ENCODE data around the gene TAF15.

Gene TAF15

DNA sequence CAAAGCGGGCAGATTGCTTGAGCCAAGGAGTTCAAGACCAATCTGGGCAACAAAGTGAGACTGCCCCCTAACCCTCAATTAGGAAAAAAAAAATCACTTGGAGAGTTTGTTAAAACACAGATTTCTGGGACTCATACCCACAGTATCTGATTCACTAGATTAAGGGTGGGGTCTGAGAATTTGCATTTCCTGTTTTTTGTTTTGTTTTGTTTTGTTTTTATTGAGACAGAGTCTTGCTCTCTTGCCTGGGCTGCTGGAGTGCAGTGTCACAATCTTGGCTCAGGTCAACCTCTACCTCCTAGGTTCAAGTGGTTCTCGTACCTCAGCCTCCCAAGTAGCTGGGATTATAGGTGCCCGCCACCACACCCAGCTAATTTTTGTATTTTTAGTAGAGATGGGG is 58.3 kb downstream of the TAF15 start:
- Histone ChIP-seq H3K4me1 (ENCODE audit: control insufficient read depth, insufficient read depth, low read length) (no peaks in the 10 kb centered on the region), H3K27me3 (ENCODE audit: control insufficient read depth, insufficient read depth, low read length) (no peaks in the 10 kb centered on the region), H3K9me3 (ENCODE audit: control insufficient read depth, low read length) (no peaks in the 10 kb centered on the region), H3K9ac (ENCODE audit: low read length) (no peak overlapping the region), H3K36me3 (ENCODE audit: control insufficient read depth, insufficient read depth, low read length) (no peaks in the 10 kb centered on the region), H3K4me3 (ENCODE audit: low read length) (no peak overlapping the region)

DNA sequence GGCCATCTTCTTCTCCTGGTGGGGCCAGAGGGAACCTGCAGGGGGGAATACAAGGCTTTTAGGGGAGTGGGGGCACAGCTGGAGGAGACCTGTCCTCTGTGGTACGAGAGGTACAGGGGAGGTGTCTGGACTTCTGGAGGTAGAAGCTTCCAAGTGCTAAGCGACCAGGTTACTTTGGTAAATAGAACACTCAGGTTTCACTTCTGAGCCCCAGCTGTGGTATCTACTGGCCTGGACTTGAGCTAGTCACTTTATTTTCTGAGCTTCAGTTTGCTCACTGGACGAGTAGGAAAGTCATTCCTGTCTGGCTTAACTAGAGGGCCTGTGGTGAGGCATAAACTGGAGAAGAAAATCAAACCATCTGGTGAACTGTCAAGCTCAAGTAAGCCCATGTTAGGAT is 59.5 kb downstream of the TAF15 start, which contains the start of gene HEATR9:
Gene HEATR9 (minus strand): TSS at position 155 of the 400 bp plus-strand sequence. CDS start 149 bp downstream, at position 6.
- H3K4me1 ChIP-seq (ENCODE audit: control insufficient read depth, insufficient read depth, low read length), result no peaks in the 10 kb centered on the region

DNA sequence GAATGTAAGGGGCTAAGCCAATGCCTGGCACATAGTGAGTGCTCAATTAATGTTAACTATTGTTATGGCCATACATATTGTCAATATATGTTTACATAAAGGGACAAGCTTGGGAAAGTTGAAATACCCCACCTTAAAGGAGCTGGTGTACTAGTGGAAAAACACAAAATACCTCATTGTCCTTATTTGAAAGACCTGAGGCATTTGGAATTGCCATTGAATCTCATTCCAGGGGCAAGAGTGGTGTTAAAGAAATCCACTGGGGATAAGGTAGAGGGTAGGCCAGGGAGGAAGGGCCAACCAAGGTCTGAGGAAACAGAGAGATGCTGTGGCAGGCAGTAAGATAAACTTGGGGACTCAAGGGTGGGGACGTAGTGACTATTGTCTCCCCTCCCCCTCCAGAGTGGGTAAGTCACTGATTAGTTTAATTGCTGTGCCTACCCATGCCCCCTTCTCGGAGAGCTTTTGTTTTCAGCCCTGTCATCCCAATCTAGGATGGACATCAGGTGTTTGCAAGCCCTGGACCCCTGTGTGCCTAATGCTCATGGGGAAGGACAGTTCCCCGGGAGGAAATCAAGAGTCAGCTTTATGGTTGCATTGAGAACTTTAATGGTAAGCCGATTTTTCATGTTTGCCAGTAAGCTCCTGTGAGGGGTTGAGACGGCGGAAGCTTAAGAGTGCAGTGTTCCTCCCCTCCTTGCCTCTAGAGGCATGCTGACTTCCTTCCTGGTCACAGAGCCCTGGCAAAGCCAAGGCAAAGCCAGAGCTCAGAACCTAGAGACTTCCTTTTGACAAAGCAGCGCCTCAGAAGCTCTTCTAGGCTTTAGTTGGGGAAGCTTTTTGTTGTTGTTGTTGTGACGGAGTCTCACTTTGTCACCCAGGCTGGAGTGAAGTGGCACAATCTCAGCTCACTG is 61.9 kb downstream of the TAF15 start:
- Histone ChIP-seq H3K4me3 (ENCODE audit: low read length) (no peak overlapping the region), H3K36me3 (ENCODE audit: control insufficient read depth, insufficient read depth, low read length) (no peaks in the 10 kb centered on the region), H3K9me3 (ENCODE audit: control insufficient read depth, low read length) (no peaks in the 10 kb centered on the region), H3K27me3 (ENCODE audit: control insufficient read depth, insufficient read depth, low read length) (no peaks in the 10 kb centered on the region), H3K9ac (ENCODE audit: low read length) (no peak overlapping the region), H3K4me1 (ENCODE audit: control insufficient read depth, insufficient read depth, low read length) (no peaks in the 10 kb centered on the region)

More for the DNA sequence above, 59.5 kb downstream of the TAF15 start, which contains the start of gene HEATR9:
- no peak within 1 kb of the TSS for H3K9ac ChIP-seq (ENCODE audit: low read length)
- H3K27me3 ChIP-seq (ENCODE audit: control insufficient read depth, insufficient read depth, low read length), result no peaks in the 10 kb centered on the region
- H3K4me3 ChIP-seq (ENCODE audit: low read length), result no peak within 1 kb of the TSS
- no peaks in the 10 kb centered on the region for H3K9me3 ChIP-seq (ENCODE audit: control insufficient read depth, low read length)
- H3K36me3 ChIP-seq (ENCODE audit: control insufficient read depth, insufficient read depth, low read length), result no peaks in the 10 kb centered on the region

DNA sequence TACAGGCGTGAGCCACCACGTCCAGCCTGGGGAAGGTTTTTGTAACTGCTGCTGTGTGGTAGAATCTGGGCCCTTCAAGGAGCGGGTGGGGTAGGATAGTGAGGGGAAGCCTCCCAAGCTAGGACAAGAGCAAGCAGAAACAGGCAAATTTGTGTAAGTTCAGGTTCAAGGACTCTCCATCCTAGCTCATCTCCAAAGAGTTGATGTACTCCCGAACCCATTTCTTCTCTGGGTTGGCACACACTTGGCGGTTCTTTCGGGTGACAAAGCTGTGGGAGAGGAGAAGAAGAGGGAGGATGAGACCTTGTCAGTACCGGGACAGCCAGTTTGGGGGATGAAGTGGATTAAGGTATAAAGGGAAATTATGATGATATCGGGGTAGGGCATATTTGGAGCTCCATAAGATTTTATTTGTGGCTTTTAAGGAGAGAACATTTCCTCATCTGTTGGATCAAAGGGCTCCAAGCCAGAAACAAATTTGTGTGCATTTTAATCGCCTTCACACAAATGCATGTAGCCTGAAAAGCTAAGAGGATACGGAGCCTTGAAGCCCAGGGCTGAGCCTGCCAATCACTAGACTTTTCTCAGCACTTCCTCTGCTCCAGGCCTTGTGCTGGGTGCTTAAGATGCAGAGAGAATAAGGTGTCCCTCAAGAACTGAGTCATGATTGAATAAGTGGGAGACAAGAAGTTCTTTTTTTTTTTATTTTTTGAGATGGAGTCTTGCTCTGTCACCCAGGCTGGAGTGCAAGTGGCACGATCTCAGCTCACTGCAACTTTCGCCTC is 63.1 kb downstream of the TAF15 start:
- H3K9ac ChIP-seq (ENCODE audit: low read length), result no peak overlapping the region
- H3K4me3 ChIP-seq (ENCODE audit: low read length), result no peak overlapping the region
- no peaks in the 10 kb centered on the region for H3K27me3 ChIP-seq (ENCODE audit: control insufficient read depth, insufficient read depth, low read length)
- H3K4me1 ChIP-seq (ENCODE audit: control insufficient read depth, insufficient read depth, low read length), result no peaks in the 10 kb centered on the region
- H3K36me3 ChIP-seq (ENCODE audit: control insufficient read depth, insufficient read depth, low read length), result no peaks in the 10 kb centered on the region
- H3K9me3 ChIP-seq (ENCODE audit: control insufficient read depth, low read length), result no peaks in the 10 kb centered on the region

DNA sequence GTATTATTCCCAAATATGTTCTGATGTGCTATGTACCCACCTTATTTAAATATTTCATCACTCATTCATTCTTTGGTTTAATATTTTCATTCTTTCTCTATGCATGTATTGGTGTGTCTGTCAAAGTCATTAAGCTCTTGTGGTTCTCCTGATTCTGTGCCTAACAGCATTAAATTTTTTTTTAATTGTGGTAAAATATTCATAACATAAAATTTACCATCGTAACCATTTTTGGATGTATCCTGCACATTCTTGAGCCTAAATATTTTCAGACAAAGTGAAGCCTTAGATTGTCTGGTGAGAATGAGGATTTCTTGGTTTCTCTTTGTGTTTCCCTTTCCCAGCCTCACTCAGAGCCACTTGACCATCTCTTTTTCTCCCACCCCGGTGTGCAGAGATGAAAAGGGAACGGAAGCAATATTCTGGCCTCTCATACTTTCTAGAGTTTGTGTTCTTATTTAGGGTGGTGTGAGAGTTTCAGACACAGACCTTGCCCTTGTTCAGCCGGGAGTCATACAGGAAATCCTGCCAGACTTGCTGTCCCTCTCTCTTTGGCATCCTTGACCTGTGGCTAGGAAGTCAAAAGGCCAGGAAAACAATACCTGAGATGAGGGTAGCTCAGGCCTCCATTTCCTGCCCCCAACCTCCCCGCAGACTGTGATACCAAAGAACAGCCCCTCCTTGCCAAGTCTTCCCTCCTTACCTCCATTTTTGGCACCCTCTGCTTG is 66.0 kb downstream of the TAF15 start:
- H3K27me3 ChIP-seq (ENCODE audit: control insufficient read depth, insufficient read depth, low read length), result no peaks in the 10 kb centered on the region
- H3K9me3 ChIP-seq (ENCODE audit: control insufficient read depth, low read length), result no peaks in the 10 kb centered on the region
- no peaks in the 10 kb centered on the region for H3K36me3 ChIP-seq (ENCODE audit: control insufficient read depth, insufficient read depth, low read length)
- H3K9ac ChIP-seq (ENCODE audit: low read length), result no peak overlapping the region
- no peak overlapping the region for H3K4me3 ChIP-seq (ENCODE audit: low read length)
- no peaks in the 10 kb centered on the region for H3K4me1 ChIP-seq (ENCODE audit: control insufficient read depth, insufficient read depth, low read length)

DNA sequence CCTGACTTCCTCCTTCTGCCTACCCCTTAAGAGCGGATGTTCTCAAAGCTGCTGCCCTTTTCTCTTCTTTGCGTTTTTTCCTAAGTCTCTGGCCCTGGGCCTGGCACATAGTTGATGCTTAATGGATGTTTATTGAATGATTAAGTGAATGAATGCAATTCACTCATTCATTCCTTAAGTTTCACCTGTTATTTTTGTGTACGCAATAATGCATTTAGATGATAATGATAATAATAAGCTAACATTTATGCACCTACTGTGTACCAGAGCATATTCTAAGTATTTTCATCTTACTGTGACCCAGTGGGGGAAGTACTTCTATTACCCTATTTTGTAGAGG is 66.5 kb downstream of the TAF15 start:
- H3K9me3 ChIP-seq (ENCODE audit: control insufficient read depth, low read length), result no peaks in the 10 kb centered on the region
- no peak overlapping the region for H3K9ac ChIP-seq (ENCODE audit: low read length)
- no peaks in the 10 kb centered on the region for H3K4me1 ChIP-seq (ENCODE audit: control insufficient read depth, insufficient read depth, low read length)
- no peaks in the 10 kb centered on the region for H3K27me3 ChIP-seq (ENCODE audit: control insufficient read depth, insufficient read depth, low read length)
- no peak overlapping the region for H3K4me3 ChIP-seq (ENCODE audit: low read length)
- no peaks in the 10 kb centered on the region for H3K36me3 ChIP-seq (ENCODE audit: control insufficient read depth, insufficient read depth, low read length)

DNA sequence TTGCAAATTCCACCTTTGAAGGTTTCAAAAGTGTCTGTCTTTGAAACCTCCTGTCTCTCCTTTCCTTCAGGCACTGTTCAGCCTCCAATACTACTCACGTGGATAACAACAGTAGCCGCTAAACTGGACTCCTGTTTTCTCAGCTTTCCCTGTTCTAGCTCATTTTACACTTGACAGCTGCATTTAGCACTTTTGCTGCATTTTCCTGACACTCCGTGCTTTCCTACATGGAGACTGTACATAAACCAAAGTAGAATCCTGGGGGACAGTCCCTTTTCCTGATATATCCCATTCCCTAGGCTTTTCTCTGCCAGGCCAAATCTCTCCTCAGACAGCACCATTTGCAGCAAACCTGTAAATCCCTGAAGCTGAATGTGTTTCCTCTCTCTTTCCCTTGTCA is 67.2 kb downstream of the TAF15 start:
- Histone ChIP-seq H3K4me1 (ENCODE audit: control insufficient read depth, insufficient read depth, low read length) (no peaks in the 10 kb centered on the region), H3K36me3 (ENCODE audit: control insufficient read depth, insufficient read depth, low read length) (no peaks in the 10 kb centered on the region), H3K27me3 (ENCODE audit: control insufficient read depth, insufficient read depth, low read length) (no peaks in the 10 kb centered on the region), H3K4me3 (ENCODE audit: low read length) (no peak overlapping the region), H3K9ac (ENCODE audit: low read length) (no peak overlapping the region), H3K9me3 (ENCODE audit: control insufficient read depth, low read length) (no peaks in the 10 kb centered on the region)

DNA sequence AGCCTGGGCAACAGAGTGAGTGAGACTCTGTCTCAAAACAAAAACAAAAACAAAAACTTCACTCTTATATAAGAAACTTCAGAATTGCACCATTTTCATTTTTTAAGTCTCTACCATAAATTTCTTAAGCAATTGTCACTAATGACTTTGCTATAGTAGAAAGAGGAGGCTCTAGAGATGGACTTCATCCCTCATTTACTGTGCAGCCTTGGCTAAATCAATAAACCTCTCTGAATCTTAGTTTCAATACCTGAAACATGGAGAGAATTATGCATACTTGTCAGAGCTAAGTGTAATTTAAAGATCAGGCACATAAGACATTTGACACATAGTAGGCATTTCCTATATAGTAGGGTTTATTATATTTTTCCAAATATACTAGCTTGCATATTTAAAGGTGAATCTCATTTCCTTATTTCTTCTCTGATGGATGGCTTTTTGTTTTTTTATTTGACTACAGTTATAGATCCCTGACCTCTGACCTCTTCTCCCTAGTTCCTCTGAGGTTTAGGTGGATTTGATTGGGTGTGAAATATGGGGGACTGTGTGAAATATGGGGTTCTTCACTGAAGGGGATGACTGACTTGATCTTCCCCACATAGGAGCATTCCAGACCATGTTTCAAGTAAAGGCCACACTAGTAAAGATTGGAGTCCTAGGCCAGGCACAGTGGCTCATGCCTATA is 68.2 kb downstream of the TAF15 start:
- no peak overlapping the region for H3K9ac ChIP-seq (ENCODE audit: low read length)
- no peaks in the 10 kb centered on the region for H3K36me3 ChIP-seq (ENCODE audit: control insufficient read depth, insufficient read depth, low read length)
- no peaks in the 10 kb centered on the region for H3K9me3 ChIP-seq (ENCODE audit: control insufficient read depth, low read length)
- H3K4me3 ChIP-seq (ENCODE audit: low read length), result no peak overlapping the region
- H3K4me1 ChIP-seq (ENCODE audit: control insufficient read depth, insufficient read depth, low read length), result no peaks in the 10 kb centered on the region
- no peaks in the 10 kb centered on the region for H3K27me3 ChIP-seq (ENCODE audit: control insufficient read depth, insufficient read depth, low read length)

DNA sequence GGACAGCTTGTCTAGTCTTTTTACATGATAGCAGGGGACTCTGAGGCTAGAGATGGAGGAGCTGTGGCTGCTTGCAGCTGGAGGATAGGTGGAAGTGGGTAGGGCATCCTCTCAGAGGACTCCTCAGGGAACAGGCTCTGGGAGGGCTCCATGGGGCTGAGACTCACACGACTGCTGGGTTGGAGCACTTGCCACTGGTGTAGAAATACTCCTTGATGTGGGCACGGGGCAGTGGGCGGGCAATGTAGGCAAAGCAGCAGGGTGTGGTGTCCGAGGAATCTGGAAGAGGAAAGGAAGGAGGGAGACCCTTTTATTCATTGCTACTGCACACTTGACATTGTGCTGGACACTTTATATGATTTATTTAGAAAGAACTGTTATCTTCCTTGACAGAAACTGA is 69.1 kb downstream of the TAF15 start:
- no peaks in the 10 kb centered on the region for H3K27me3 ChIP-seq (ENCODE audit: control insufficient read depth, insufficient read depth, low read length)
- no peak overlapping the region for H3K4me3 ChIP-seq (ENCODE audit: low read length)
- no peak overlapping the region for H3K9ac ChIP-seq (ENCODE audit: low read length)
- no peaks in the 10 kb centered on the region for H3K4me1 ChIP-seq (ENCODE audit: control insufficient read depth, insufficient read depth, low read length)
- H3K9me3 ChIP-seq (ENCODE audit: control insufficient read depth, low read length), result no peaks in the 10 kb centered on the region
- H3K36me3 ChIP-seq (ENCODE audit: control insufficient read depth, insufficient read depth, low read length), result no peaks in the 10 kb centered on the region

DNA sequence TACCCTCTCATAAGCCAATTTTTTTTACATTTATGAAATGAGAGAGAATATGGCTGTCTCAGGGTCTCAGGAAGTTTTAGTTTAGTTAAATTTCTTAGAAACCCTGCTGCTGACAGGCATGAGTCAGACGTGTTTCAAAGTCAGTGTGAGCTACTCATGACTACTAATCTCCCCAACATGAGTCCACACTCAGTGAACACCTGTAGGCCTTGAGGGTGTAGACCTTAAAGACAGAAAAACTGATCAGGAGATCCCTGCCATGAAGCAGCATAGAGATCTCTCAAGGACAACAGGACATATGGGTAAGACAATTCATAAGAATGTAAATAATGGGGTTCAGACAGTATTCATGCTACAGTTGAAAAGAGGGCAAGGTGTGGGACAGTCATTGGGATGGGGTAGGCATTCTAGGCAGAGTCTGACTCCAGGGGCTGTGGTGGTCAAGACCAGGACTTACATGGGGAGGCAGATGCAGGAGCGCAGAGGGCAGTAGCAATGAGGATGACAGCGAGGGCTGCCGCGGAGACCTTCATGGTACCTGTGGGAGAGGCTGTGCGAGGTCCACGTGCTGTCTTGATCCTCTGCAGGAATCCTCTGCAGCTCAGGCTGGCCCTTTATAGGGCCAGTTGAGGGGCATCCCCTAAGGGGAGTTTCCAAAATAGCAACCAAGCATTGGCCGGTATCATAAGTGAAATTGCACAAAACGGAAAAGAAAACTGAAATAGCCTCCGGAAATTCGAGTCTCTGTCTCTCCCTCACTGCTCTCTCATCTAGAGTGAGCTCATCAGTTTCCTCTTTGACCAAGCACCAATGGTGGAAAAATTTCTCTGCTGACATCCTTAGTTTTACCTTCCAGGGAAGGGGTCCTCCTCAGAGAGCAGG is 70.7 kb downstream of the TAF15 start, which contains the start of gene CCL5:
Gene CCL5 (minus strand): TSS at position 588 of the 882 bp plus-strand sequence.
- Histone ChIP-seq H3K4me1 (ENCODE audit: control insufficient read depth, insufficient read depth, low read length) (no peaks in the 10 kb centered on the region), H3K9me3 (ENCODE audit: control insufficient read depth, low read length) (no peaks in the 10 kb centered on the region), H3K36me3 (ENCODE audit: control insufficient read depth, insufficient read depth, low read length) (no peaks in the 10 kb centered on the region), H3K9ac (ENCODE audit: low read length) (no peak within 1 kb of the TSS), H3K27me3 (ENCODE audit: control insufficient read depth, insufficient read depth, low read length) (no peaks in the 10 kb centered on the region), H3K4me3 (ENCODE audit: low read length) (no peak within 1 kb of the TSS)

DNA sequence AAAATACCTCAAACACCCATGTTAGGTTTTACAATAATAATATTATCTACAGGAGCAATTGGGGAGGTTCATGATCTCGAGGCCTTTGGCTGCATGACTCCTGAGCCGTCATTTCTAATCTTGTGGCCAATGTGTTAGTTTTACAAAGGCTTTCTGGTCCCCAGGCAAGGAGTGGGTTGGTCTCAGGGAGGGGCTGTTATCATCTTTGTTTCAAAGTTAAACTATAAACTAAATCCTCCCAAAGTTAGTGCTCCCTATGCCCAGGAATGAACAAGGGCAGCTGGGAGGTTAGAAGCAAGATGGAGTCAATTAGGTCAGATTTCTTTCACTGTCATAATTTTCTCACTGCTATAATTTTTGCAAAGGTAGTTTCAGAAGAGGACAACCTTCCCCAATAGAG is 80.0 kb downstream of the TAF15 start:
- Histone ChIP-seq H3K9me3 (ENCODE audit: control insufficient read depth, low read length) (no peaks in the 10 kb centered on the region), H3K9ac (ENCODE audit: low read length) (no peak overlapping the region), H3K36me3 (ENCODE audit: control insufficient read depth, insufficient read depth, low read length) (no peaks in the 10 kb centered on the region), H3K27me3 (ENCODE audit: control insufficient read depth, insufficient read depth, low read length) (no peaks in the 10 kb centered on the region), H3K4me3 (ENCODE audit: low read length) (no peak overlapping the region), H3K4me1 (ENCODE audit: control insufficient read depth, insufficient read depth, low read length) (no peaks in the 10 kb centered on the region)
